Body of pancreas (tissue), 4 donors: ENCODE results near the gene OTOGL.

ENCODE experiments used
- CTCF ChIP-seq, 7 experiments: fragments of 450-650 bp in 4 of 7; fragments of 200-600 bp in 3 of 7; sonication (generic) in 3 of 7; IDR thresholded peaks; one replicate each; pipeline ENCODE4 v1.5.1; 2016 to 2019; ENCODE audit warnings: antibody characterized with exemption in 7 of 7
- POLR2A ChIP-seq, 3 donors: fragments of 450-650 bp; IDR thresholded peaks; one replicate each; pipeline ENCODE4 v1.6.1; 2016; ENCODE audit warnings: antibody characterized with exemption in 3 of 3, mild to moderate bottlenecking in 2 of 3

GRCh38 chr12:80272387-80272915 lies 173.1 kb downstream of the OTOGL start:
- TF ChIP-seq POLR2A (IDR thresholded peaks at IDR 0.05) (no peak), CTCF (IDR thresholded peaks at IDR 0.05) (no peak)
